ENCODE data around the gene KCTD16.

KCTD16 gene

DNA sequence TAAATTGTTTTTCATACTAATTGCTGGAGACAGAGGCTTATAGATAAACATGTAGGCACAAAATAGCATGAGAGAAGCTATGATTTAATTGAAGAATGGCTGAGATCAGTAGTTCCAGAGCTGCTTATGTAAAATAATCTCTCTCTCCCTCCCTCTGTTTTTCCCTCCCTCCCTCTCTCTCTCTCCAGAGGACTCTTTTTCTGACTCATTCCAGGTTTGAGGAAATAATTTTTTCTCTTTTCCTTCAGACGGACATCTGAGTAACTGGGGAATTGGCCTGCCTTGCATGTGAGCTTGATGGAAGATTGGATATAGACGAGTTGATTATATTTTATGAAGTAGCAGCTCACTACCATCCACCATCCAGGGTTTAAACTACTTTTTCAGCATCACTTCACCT, 35.5 kb downstream of the KCTD16 start:
- in situ Hi-C loops (cut with HindIII; ENCODE audit: low sequenced_read_pairs): no loop called here

DNA sequence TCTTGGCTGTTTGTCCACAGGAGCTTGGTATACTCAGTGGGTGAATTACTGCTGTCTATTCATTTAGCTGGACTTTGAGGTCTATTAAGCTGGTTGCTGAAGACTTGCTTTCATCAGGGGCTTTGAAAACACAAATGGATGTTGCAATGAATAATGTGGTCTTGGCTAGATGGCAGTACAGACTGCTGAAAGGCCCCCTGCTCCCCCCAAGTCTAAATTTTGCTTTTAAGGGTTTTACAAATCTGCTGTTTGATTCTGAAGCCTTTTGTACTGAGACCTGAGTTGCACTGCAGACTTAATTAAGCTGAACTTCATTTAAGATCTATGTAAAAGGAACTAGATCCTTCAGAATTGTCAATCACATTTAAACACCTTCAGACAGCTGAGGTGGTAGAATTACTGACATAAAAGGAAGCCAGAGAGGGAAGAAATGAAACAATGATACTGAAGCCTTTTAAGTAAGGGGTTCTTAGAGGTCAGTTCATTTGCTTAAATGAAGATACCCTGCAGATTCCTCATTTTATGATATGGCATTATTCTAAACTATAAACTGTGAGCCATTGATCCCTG, 37.3 kb downstream of the KCTD16 start:
- in situ Hi-C loops (cut with HindIII; ENCODE audit: low sequenced_read_pairs): no loop called here

DNA sequence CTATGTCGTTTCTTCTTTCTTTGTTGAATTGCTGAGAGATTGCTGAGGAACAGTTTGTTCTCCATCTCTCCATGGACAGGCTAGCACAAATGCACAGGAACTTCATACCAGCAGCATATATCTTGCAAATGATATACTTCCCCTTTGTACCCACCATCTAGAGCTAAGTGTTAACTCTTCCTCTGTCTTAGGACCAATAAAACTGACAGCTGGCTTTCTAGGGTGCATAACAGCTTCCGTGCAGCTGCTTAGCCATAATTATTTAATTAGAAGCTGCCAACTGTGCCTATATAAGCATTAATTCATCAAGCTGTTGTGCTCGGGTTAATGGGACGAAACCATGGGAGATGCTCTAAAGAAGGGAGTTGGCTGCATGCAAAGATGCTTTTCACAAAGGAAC, 38.7 kb downstream of the KCTD16 start:
- in situ Hi-C loops (cut with HindIII; ENCODE audit: low sequenced_read_pairs): no loop called here

DNA sequence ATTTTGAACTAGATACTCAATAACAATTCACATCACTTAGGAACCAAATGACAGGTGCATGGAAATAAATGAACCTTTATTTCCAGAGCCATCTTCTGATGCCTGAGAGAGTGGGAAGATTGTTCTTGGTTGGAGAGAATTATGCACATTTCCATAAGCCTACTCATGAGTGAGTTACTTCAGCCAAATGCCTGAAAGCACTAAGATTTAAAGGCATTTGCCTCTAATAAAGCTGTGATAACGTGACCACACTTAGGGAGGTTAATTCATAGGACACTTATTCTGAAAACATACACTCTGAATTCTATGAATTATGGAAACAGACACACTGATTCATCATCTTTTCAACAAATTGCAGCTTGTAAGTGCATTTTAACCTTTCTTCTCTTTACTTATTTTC, 40.0 kb downstream of the KCTD16 start:
- in situ Hi-C loops (cut with HindIII; ENCODE audit: low sequenced_read_pairs): no loop called here

DNA sequence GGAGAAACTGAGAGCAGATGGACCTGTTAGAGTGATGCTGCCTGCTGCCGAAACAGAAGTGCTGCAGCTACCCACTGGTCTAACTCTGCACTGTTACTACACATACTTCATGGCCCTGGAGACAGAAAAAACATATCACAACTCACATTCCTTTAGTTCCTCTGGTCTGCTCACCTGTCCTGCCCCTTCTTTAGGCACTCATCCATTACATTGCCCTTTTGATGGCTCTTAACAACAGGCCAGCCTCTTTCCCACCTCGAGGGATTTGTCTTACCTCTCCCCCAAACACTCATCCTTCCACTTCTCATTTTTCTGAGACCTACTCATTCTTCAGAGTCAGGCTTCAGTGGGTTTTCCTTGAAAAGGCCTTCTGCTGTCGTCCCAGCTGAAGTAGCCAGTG, 49.2 kb downstream of the KCTD16 start:
- in situ Hi-C loops (cut with HindIII; ENCODE audit: low sequenced_read_pairs): no loop called here

DNA sequence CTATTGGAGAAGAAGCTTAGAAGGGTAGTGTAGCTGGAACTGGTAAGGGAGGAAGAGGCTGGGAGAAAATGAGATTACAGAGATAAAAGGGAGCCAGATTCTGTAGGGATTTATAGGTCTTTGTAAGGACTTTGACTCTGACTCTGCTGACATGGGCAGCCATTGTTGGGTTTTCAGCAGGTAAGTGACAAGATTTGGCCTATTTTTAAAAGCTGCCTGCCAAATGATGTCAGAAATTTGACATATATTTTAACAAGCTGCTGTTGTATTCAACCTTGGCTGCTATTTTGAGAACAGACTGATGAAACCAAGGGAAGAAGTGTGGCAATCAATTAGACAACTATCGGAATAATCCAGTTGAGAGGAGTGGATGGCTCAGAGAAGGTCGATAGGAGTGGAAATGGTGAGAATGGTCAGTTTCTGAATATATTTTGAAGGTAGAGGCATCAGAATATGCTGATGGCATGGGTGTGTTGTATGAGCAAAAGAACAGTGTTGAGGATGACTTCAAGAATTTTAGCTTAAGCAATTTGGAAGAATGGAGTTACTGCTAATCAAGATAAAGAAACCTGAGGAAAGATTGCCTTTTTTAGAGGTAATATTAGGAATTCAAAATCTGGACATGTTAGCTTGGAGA, 56.8 kb downstream of the KCTD16 start:
- in situ Hi-C loops (cut with HindIII; ENCODE audit: low sequenced_read_pairs): no loop called here

DNA sequence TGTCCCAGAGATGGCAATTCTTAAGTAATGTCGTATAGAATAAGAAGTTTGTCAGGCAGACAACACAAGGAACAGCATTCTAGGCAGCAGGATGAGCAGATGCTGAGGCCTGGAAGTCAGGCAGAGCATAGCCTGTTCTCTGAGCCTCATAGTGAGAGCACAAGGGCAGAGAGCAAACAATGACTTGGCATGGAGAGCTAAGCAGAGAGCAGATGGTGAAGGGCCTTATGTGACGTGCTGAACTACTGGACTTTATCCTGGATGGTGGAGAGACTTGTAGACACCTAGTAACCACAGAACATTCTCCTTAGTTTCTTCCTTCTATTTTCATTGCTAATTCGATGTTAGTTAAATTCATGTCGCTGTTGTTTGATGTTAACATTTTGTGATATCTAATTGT, 60.1 kb downstream of the KCTD16 start:
- in situ Hi-C loops (cut with HindIII; ENCODE audit: low sequenced_read_pairs): no loop called here

DNA sequence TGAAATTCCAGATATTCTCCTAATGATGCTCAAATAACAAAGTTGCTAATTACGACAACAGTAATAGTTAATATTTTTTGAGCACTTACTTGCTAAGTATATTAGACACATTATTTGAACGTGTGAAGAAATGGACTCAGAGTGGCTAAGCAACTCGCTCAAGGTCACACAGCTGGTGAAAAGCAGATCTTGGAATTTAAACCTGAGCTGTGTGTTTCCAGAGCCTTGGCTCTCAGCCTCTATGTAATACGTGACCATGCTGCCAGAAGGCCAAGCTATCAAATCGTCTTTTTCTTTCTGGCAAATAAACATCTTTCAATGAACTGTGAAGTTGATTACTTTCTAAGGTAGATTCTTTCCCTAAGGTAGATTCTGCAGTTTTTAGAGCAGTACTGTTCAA, 61.6 kb downstream of the KCTD16 start:
- in situ Hi-C loops (cut with HindIII; ENCODE audit: low sequenced_read_pairs): no loop called here

DNA sequence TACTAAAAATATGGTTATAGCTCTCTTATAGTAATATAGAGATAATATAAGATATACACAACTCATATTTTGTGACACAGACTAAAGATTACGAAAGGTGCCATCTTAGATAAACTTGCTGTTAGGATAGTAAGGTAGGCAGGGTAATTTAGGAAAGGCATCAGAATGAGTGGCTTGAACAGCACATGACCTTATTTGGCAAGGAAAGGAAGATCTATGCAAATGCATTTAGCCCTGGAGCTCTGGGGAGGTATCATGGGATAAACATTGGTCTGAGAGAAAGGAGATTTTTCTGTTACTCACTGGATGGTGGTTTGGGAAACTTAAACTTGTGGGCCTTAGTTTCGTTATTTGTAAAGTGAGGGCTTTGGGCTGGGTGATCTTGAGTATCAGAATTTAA, 65.8 kb downstream of the KCTD16 start:
- in situ Hi-C loops (cut with HindIII; ENCODE audit: low sequenced_read_pairs): no loop called here

DNA sequence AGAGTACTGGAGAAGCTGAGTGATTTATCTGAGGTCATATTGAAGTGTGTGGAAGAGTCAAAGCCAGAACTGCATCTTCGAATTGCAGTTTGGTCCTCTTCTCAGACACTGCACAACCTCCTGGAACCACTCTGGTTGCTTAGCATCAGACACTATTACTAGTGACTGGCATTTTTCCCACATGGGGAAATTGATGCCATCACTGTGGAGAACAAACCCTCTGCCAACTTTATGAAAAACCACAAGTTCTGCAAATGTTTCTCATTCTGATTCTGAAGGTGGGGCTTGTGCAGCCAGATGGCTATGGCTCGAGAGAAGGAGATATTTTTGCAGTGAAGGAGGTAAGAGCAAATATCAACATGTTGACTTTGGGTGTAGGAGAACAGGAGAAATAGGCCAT, 67.2 kb downstream of the KCTD16 start:
- in situ Hi-C loops (cut with HindIII; ENCODE audit: low sequenced_read_pairs): no loop called here

DNA sequence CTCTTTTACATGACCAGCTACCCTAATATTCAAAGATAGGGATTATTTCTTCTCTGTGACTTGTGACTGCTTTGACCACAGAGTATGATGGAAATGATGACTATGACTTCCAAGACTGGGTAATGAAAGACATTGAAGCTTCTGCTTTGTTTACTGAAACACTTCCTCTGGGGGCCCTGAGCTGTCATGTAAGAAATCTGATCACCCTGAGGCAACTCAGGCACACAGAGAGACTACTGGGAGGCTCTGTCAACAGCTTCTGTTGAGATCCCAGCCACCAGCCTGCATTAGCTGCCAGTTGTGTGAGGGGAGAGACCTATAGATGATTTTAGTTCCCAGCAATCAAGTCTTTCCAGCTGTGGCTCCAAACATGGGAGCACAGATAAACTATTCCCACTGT, 76.5 kb downstream of the KCTD16 start:
- in situ Hi-C loops (cut with HindIII; ENCODE audit: low sequenced_read_pairs): no loop called here

DNA sequence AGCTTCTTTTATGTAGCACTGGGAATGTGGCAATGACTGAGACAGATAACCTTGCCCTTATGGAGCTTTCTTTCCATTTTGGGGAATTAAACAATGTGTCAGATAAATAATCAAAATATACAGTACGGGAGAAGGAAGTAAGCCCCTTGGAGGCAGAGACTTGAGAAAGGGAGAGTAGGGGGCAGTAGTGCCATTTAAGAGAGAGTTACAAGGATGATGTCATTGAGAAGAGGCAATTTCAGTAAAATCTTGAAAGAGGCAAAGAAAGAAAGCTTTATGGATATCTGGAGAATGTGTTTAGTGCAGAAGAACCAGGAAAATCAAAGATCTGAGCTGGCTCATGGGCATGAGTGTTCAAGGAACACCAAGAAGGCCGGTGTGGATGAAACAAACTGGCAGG, 77.3 kb downstream of the KCTD16 start:
- in situ Hi-C loops (cut with HindIII; ENCODE audit: low sequenced_read_pairs): no loop called here

DNA sequence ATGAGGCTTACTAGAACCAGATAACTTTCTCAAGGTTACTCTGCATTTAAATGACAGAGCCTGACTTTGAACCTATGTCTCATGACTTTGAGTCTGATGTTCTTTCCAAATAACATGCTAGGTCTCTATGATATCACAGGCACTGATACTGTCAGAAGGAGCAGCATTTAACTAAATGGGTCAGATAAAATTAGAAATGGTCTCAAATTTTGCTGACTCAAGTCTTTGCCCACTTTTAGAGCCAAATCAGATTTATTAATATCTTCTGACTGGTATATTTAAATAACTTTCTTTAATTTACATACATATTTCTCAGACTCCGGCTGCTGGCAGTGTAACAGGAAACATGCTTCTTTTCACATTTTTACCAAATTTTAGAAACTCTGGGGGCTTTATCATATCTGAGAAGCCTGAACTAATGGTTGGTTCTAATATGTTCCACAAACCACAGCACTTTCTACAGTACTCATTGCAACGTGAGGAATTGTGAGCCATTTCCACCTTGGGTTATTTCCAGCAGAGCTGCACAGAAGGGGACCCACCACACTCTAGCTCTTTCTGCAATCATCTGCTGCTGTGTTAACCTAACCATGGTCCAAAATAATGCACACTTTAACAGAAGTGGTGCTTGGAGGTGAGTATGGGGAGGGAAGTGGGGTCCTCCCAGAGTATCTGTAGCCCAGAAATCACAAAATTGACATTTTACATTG, 79.2 kb downstream of the KCTD16 start:
- in situ Hi-C loops (cut with HindIII; ENCODE audit: low sequenced_read_pairs): no loop called here

DNA sequence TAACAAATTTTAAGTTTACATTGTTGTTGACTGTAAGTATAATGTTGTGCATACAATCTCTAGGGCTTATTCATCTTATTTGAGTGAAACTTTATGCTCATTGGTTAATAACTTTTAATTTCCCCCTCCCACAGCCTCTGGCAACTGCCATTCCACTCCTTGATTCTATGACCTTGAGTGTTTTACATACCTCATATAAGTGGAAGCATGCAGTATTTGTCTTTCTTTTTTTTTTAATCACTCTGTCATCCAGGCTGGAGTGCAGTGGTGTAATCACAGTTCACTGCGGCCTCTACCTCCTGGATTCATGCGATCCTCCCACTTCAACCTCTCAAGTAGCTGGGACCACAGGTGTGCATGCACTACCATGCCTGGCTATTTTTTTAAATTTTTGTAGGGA, 83.9 kb downstream of the KCTD16 start:
- in situ Hi-C loops (cut with HindIII; ENCODE audit: low sequenced_read_pairs): no loop called here

DNA sequence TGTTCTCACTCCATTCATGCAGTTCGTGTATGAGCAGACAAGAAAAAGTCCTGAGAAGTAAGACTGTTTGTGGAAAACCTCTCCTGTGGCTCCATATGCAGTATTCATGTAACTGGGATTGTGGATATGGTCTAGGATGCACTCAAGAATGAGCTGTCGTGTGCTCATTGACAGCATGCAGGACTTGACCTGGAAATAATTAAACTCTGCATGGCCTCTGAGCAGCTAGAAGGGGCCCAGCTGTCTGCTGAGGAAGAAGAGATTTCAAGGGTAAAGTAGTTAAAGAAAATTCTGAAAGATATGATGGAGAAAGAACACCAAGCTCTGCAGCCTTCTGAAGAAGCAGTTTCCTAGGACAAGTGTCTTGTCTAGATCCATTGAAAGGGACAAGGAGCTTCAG, 89.4 kb downstream of the KCTD16 start:
- in situ Hi-C loops (cut with HindIII; ENCODE audit: low sequenced_read_pairs): no loop called here

DNA sequence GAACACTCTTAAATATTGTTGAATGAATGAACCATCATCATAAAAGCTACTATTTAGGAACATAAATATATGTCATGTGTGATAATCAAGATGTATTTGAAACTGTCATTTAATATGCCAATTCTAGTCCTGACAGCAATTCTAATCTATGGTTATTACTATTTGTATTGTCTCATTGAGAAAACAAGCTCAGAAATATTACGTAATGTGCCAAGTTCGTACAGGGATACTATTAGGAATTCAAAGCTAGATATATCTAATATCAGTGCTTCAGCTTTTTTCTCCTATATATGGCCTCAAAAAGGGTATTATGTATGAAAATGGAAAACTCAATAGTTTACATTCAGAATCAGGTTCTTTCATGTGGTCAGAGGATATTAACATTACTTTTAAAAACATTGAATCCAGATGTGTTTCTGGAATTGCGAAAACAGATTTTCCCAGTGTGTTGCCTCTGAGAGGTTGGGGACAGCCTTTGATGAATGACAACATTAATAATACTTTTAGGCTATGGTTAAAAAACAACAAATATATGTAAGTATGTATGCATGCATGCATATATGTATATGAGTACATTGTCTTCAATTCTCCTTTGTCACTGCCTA, 95.1 kb downstream of the KCTD16 start:
- in situ Hi-C loops (cut with HindIII; ENCODE audit: low sequenced_read_pairs): no loop called here

DNA sequence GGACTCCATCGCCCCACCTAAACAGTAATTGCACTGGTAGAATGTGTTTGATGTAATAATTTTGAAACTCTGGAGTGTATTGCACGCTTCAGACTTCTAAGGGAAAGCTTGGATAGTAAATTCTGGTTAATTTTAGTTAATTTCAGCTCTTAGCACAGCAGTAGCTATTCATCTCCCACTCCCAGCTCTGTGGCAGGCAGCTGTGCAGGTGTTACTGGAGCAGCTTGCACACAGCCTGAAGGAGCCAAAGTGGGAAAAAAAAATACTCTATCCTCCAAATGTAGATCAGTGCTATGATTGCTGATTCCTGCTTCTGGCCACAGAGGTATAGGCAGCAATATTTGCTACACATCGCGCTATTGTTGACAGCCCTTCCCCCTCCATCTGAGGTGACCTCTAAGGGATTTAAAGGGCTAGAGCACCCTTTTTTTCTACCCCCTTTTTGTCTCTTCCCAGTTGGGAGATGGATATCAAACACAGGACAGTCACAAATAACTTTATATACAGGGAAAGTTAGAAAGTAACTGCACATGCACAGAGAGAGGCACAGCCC, 97.4 kb downstream of the KCTD16 start:
- in situ Hi-C loops (cut with HindIII; ENCODE audit: low sequenced_read_pairs): no loop called here

DNA sequence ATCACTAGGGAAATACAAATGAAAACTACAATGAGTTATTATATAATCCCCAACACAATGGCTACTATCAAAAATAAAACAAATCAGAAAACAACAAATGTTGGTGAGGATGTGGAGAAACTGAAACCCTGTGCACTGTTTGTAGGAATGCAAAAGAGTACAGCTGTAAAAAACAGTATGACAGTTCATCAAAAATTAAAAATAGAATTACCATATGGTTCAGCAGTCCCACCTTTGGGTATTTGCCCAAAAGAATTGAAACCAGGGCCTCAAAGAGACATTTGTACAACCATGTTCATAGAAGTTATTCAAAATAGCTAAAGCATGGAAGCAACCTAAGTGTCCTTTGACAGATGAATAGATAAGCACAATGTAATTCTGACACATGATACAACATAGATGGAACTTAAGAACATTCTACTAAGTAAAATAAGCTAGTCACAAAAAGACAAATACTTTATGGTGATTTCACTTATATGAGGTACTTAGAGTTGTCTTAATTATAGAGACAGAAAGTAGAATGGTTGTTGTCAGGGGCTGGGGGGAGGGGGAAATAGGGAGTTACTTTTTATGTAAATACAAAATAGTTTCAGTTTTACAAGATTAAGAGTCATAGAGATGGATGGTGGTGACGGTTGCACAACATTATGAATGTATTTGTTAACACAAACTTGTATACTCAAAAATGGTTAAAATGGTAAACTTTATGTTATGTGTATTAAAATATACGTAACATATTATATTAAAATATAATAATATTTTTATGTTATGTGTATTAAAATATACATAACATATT, 102.8 kb downstream of the KCTD16 start:
- in situ Hi-C loops (cut with HindIII; ENCODE audit: low sequenced_read_pairs): no loop called here

DNA sequence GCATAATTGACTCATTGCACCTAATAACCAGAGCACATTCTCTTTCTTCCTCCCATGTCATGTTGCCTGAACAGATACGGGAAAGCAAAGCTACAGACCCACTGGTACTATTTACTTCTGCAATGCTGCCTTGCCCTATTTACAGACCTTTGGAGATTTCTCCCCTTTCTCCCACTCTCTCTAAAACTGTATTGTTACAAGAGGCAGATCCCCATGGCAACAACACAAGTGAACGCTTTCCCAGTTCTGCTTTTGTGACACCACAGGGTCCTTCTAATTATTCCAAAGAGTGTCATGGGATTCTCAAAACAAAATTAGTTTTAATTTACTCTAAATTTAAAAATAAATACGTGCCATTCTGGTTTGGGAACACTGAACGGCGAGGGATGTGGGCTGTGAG, 104.7 kb downstream of the KCTD16 start:
- in situ Hi-C loops (cut with HindIII; ENCODE audit: low sequenced_read_pairs): no loop called here

DNA sequence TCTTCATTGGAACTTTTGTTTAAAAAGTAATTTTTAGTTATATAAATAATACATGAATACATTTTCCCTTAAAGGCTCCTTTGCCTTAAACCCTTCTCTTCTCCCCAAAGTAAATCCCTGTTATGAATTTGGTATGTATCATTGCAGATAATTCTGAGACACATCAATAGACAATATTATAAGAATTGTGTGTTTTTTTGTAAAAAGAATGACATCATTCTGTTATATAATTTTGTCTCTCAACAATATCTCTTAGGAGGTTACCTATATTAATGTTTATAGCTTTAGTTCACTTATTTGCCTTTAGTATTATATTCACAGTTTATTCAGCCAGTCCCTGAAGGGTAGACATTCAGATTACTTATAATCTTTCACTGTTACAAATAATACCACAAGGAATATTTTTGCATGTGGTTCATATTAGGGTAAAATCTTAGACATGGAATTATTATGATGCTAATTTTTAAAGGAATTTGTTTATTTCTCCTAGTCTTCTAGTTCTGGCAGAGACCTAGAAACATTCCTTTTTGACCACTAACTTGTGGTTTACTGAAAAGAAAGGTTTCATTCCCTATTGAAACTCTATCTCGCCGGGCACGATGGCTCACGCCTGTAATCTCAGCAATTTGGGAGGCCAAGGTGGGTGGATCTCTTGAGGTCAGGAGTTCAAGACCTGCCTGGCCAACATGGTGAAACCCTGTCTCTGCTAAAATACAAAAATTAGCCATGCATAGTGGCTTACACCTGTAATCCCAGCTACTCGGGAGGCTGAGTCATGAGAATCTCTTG, 105.6 kb downstream of the KCTD16 start:
- in situ Hi-C loops (cut with HindIII; ENCODE audit: low sequenced_read_pairs): no loop called here

All from DLD1 (cell line).